ENCODE results near the gene CASP10.

- no peak for TF ChIP-seq CTCF (IDR thresholded peaks at IDR 0.05)
- no peak for TF ChIP-seq POLR2A (IDR thresholded peaks at IDR 0.05)
These were observed 5.5 kb downstream of the CASP10 start for GRCh38 chr2:201188449-201188848.

Data from breast epithelium (tissue), 3 donors.